Common myeloid progenitor, CD34-positive (primary cell): ENCODE results near the gene PBX2.

Source experiments
- CTCF ChIA-PET: fragments of 350-600 bp; sonication (Branson Sonifier 250); formaldehyde crosslinking; loops from one replicate; lab custom pipeline; 2021; ENCODE audit warnings: antibody characterized with exemption; lab: Charles Lee
- POLR2A ChIA-PET: fragments of 350-600 bp; sonication (Branson Sonifier 250); formaldehyde crosslinking; loops from one replicate; lab custom pipeline; 2021; ENCODE audit warnings: antibody characterized with exemption; lab: Charles Lee
- DNase-seq, 3 donors: peaks; one replicate each; pipeline versions ENCODE4 v3.0.0 to v3.0.0-alpha.2; 2013
- H3K27ac ChIP-seq, 2 experiments: 1 replicate in 1 of 2; 2 replicates in 1 of 2; pipeline ENCODE4 v1.7.0; 2013; ENCODE audit warnings: inconsistent platforms in 2 of 2, low read length in 2 of 2, mild to moderate bottlenecking in 2 of 2, low read depth in 1 of 2, moderate library complexity in 1 of 2; ENCODE audit not compliant: severe bottlenecking in 2 of 2, insufficient read depth in 1 of 2, poor library complexity in 1 of 2
- H3K27me3 ChIP-seq, 5 experiments: replicated peaks in 2 of 5; 1 replicate in 3 of 5; 2 replicates in 2 of 5; pipeline versions ENCODE4 v1.6.1 to v1.7.0; 2013; ENCODE audit warnings: low read length in 4 of 5, mild to moderate bottlenecking in 2 of 5, moderate library complexity in 2 of 5, inconsistent platforms in 1 of 5; ENCODE audit not compliant: insufficient read depth in 5 of 5, control insufficient read depth in 4 of 5
- H3K36me3 ChIP-seq, 4 experiments: 1 replicate in 2 of 4; 2 replicates in 2 of 4; pipeline versions ENCODE4 v1.6.1 to v1.7.0; 2013; ENCODE audit warnings: low read length in 3 of 4, control low read depth in 1 of 4, mild to moderate bottlenecking in 1 of 4; ENCODE audit not compliant: control insufficient read depth in 4 of 4, insufficient read depth in 4 of 4
- H3K4me1 ChIP-seq, 4 experiments: 1 replicate in 3 of 4; 2 replicates in 1 of 4; pipeline versions ENCODE4 v1.6.1 to v1.7.1; 2013; ENCODE audit warnings: low read length in 3 of 4, mild to moderate bottlenecking in 3 of 4, control low read depth in 1 of 4, inconsistent platforms in 1 of 4, moderate library complexity in 1 of 4; ENCODE audit not compliant: control insufficient read depth in 4 of 4, insufficient read depth in 4 of 4; ENCODE audit errors: control extremely low read depth in 1 of 4
- H3K4me3 ChIP-seq, 7 experiments: 1 replicate in 4 of 7; 2 replicates in 3 of 7; pipeline versions ENCODE4 v1.5.1 to v1.7.0; 2013; ENCODE audit warnings: mild to moderate bottlenecking in 7 of 7, low read length in 6 of 7, moderate library complexity in 6 of 7, inconsistent platforms in 2 of 7, low read depth in 2 of 7, control low read depth in 1 of 7; ENCODE audit not compliant: insufficient read depth in 4 of 7, control insufficient read depth in 1 of 7; ENCODE audit errors: extremely low read depth in 1 of 7
- H3K9me3 ChIP-seq, 5 experiments: 1 replicate in 4 of 5; 2 replicates in 1 of 5; pipeline versions ENCODE4 v1.6.1 to v1.7.1; 2013; ENCODE audit warnings: low read length in 4 of 5, mild to moderate bottlenecking in 2 of 5, inconsistent platforms in 1 of 5, low read depth in 1 of 5, moderate library complexity in 1 of 5; ENCODE audit not compliant: control insufficient read depth in 4 of 5, insufficient read depth in 2 of 5; ENCODE audit errors: control extremely low read depth in 1 of 5
- WGBS: methylation state at CpG from one replicate; pipeline ENCODE4 v1.1.5; 2013; ENCODE audit not compliant: insufficient coverage; 5-methylcytosine and 5-hydroxymethylcytosine counted together

The PBX2 gene

GRCh38 chr6:32191696-32192607 lies 1.9 kb upstream of the PBX2 start:
- Histone ChIP-seq H3K4me3 (peak overlapping the region; percentile 45 to 89 (median 76)), H3K36me3 (peaks cover 0 to 18% (median 6%) of the 10 kb centered on the region in 4 experiments), H3K27ac (peak overlapping the region; percentile 87 to 93), H3K27me3 (no peaks in the 10 kb centered on the region), H3K9me3 (no peaks in the 10 kb centered on the region), H3K4me1 (peaks cover 20 to 84% (median 82%) of the 10 kb centered on the region in 4 experiments)
- CTCF ChIA-PET = interaction anchor here (0.8 to 2.0 kb wide), 12 partner anchors 9 to 75 kb away, joined by 3 to 7 read pairs (median 5); no protein-coding TSS in a partner anchor
- 34% methylated on average over 13 of the region's 15 CpGs for WGBS
- DNase-seq = no peak
- POLR2A ChIA-PET = interaction anchor here (0.5 to 1.3 kb wide), 5 partner anchors 9 to 385 kb away, joined by 3 to 5 read pairs (median 3); partner anchors contain the start of genes ATF6B and RNF5

GRCh38 chr6:32190911-32191677 lies 1.1 kb upstream of the PBX2 start:
- H3K36me3 ChIP-seq = peaks cover 0 to 27% (median 13%) of the 10 kb centered on the region in 4 experiments
- no peaks in the 10 kb centered on the region for H3K27me3 ChIP-seq
- ChIA-PET CTCF (interaction anchor here (1.0 to 1.7 kb wide), 5 partner anchors 9 to 72 kb away, joined by 3 to 6 read pairs (median 3); no protein-coding TSS in a partner anchor), POLR2A (interaction anchor here (1.2 to 1.7 kb wide), 3 partner anchors 8 to 36 kb away, joined by 3 to 6 read pairs (median 3); no protein-coding TSS in a partner anchor)
- DNase-seq = no peak
- WGBS = 85% methylated on average over 3 of the region's 8 CpGs
- H3K4me3 ChIP-seq = peak overlapping the region in 6 of 7 experiments; percentile 67 to 89 (median 79)
- no peaks in the 10 kb centered on the region for H3K9me3 ChIP-seq
- peaks cover 22 to 84% (median 80%) of the 10 kb centered on the region in 4 experiments for H3K4me1 ChIP-seq
- H3K27ac ChIP-seq = peak overlapping the region; percentile 87 to 93

GRCh38 chr6:32189742-32190053 lies 304 bp downstream of the PBX2 start:
- no peaks in the 10 kb centered on the region for H3K27me3 ChIP-seq
- CTCF ChIA-PET = interaction anchor here (0.8 to 2.9 kb wide), 2 partner anchors 10 to 19 kb away, joined by 3 to 9 read pairs; no protein-coding TSS in a partner anchor
- H3K27ac ChIP-seq = peak overlapping the region; percentile 87 to 93
- H3K36me3 ChIP-seq = peaks cover 0 to 29% (median 15%) of the 10 kb centered on the region in 4 experiments
- H3K9me3 ChIP-seq = no peaks in the 10 kb centered on the region
- POLR2A ChIA-PET = interaction anchor here (1.1 to 1.7 kb wide), 3 partner anchors 10 to 35 kb away, joined by 3 to 6 read pairs (median 5); no protein-coding TSS in a partner anchor
- peak overlapping the region; percentile 51 to 90 (median 82) for H3K4me3 ChIP-seq
- DNase-seq = no peak
- peaks cover 18 to 75% (median 72%) of the 10 kb centered on the region in 4 experiments for H3K4me1 ChIP-seq
- 0% methylated on average over 7 of the region's 23 CpGs for WGBS

- POLR2A ChIA-PET = interaction anchor here (1.1 to 1.2 kb wide), 2 partner anchors 10 to 783 kb away, joined by 3 to 5 read pairs; no protein-coding TSS in a partner anchor
- CTCF ChIA-PET = interaction anchor here (2.9 kb wide), 1 partner anchor 10 kb away, joined by 9 read pairs; no protein-coding TSS in a partner anchor
- Histone ChIP-seq H3K27me3 (no peaks in the 10 kb centered on the region), H3K36me3 (peaks cover 2 to 32% (median 17%) of the 10 kb centered on the region in 4 experiments), H3K9me3 (no peaks in the 10 kb centered on the region), H3K4me3 (peak overlapping the region; percentile 51 to 90 (median 82)), H3K27ac (peak overlapping the region; percentile 87 to 93), H3K4me1 (peaks cover 15 to 70% (median 68%) of the 10 kb centered on the region in 4 experiments)
- 7% methylated on average over 5 of the region's 10 CpGs for WGBS
- DNase-seq = no peak
Observed at GRCh38 chr6:32189069-32189741, 797 bp downstream of the PBX2 start.

GRCh38 chr6:32188381-32189068 lies 1.5 kb downstream of the PBX2 start:
- H3K27ac ChIP-seq = peak overlapping the region; percentile 87 to 93
- POLR2A ChIA-PET = interaction anchor here (1.1 to 1.2 kb wide), 2 partner anchors 9 to 783 kb away, joined by 3 to 5 read pairs; no protein-coding TSS in a partner anchor
- CTCF ChIA-PET = interaction anchor here (2.9 kb wide), 1 partner anchor 9 kb away, joined by 9 read pairs; no protein-coding TSS in a partner anchor
- no peak for DNase-seq
- no peaks in the 10 kb centered on the region for H3K9me3 ChIP-seq
- peak overlapping the region; percentile 51 to 90 (median 82) for H3K4me3 ChIP-seq
- H3K36me3 ChIP-seq = peaks cover 5 to 39% (median 19%) of the 10 kb centered on the region in 4 experiments
- 34% methylated on average over 5 of the region's 13 CpGs for WGBS
- H3K4me1 ChIP-seq = peaks cover 9 to 63% (median 61%) of the 10 kb centered on the region in 4 experiments
- no peaks in the 10 kb centered on the region for H3K27me3 ChIP-seq
